Neutrophil (primary cell): ENCODE data around the gene CELA1.

Source experiments
- H3K27ac ChIP-seq: fragments of 200-600 bp; sonication (generic); 2 replicates; pipeline ENCODE4 v1.5.1; 2016; ENCODE audit warnings: mild to moderate bottlenecking, moderate library complexity
- H3K27me3 ChIP-seq: fragments of 200-600 bp; sonication (generic); 2 replicates; pipeline ENCODE4 v1.6.0; 2016; ENCODE audit warnings: mild to moderate bottlenecking
- H3K36me3 ChIP-seq: fragments of 200-600 bp; sonication (generic); 2 replicates; pipeline ENCODE4 v1.5.1; 2017
- H3K4me1 ChIP-seq, 2 experiments: fragments of 200-600 bp in 1 of 2; sonication (generic) in 1 of 2; 1 replicate in 1 of 2; 2 replicates in 1 of 2; pipeline versions ENCODE4 v1.5.1 to v1.6.1; 2013 to 2016; ENCODE audit warnings: low read depth in 1 of 2, low read length in 1 of 2, mild to moderate bottlenecking in 1 of 2, moderate library complexity in 1 of 2; ENCODE audit not compliant: control insufficient read depth in 1 of 2, insufficient read depth in 1 of 2
- H3K4me3 ChIP-seq, 2 experiments: fragments of 200-600 bp in 1 of 2; sonication (generic) in 1 of 2; 1 replicate in 1 of 2; 2 replicates in 1 of 2; pipeline ENCODE4 v1.5.1; 2013 to 2016; ENCODE audit warnings: low read depth in 1 of 2, low read length in 1 of 2, mild to moderate bottlenecking in 1 of 2, moderate library complexity in 1 of 2
- H3K9me3 ChIP-seq: fragments of 200-600 bp; sonication (generic); 2 replicates; pipeline ENCODE4 v1.5.1; 2016
- CTCF ChIP-seq: fragments of 200-600 bp; sonication (generic); IDR thresholded peaks from 2 replicates; pipeline ENCODE4 v1.5.1; 2016; ENCODE audit warnings: antibody characterized with exemption

CELA1 gene

GRCh38 chr12:51388069-51388799 is 41.8 kb upstream of the CELA1 start:
- Histone ChIP-seq H3K27ac (no peak overlapping the region), H3K36me3 (no peaks in the 10 kb centered on the region), H3K9me3 (no peaks in the 10 kb centered on the region), H3K4me1 (peaks cover 12 to 15% of the 10 kb centered on the region in 2 experiments), H3K27me3 (peaks cover 31% of the 10 kb centered on the region), H3K4me3 (no peak overlapping the region)
- TF ChIP-seq CTCF, result no peak

GRCh38 chr12:51386351-51386750 is 39.9 kb upstream of the CELA1 start:
- peaks cover 6 to 7% of the 10 kb centered on the region in 2 experiments for H3K4me1 ChIP-seq

GRCh38 chr12:51383269-51383905 is 36.9 kb upstream of the CELA1 start:
- H3K4me3 ChIP-seq, result no peak overlapping the region
- TF ChIP-seq CTCF, result no peak
- H3K27me3 ChIP-seq, result no peaks in the 10 kb centered on the region
- H3K9me3 ChIP-seq, result no peaks in the 10 kb centered on the region
- H3K4me1 ChIP-seq, result no peaks in the 10 kb centered on the region
- no peak overlapping the region for H3K27ac ChIP-seq
- H3K36me3 ChIP-seq, result no peaks in the 10 kb centered on the region

More at GRCh38 chr12:51386351-51386750, 39.9 kb upstream of the CELA1 start:
- H3K27ac ChIP-seq, result no peak overlapping the region
- H3K4me3 ChIP-seq, result no peak overlapping the region
- TF ChIP-seq CTCF, result no peak
- peaks cover 12% of the 10 kb centered on the region for H3K27me3 ChIP-seq
- no peaks in the 10 kb centered on the region for H3K9me3 ChIP-seq
- H3K36me3 ChIP-seq, result no peaks in the 10 kb centered on the region

GRCh38 chr12:51382173-51382572 is 35.7 kb upstream of the CELA1 start:
- Histone ChIP-seq H3K27ac (no peak overlapping the region), H3K4me1 (no peaks in the 10 kb centered on the region), H3K4me3 (no peak overlapping the region), H3K9me3 (no peaks in the 10 kb centered on the region), H3K27me3 (no peaks in the 10 kb centered on the region), H3K36me3 (no peaks in the 10 kb centered on the region)
- TF ChIP-seq CTCF, result no peak

GRCh38 chr12:51381226-51382079 is 35.0 kb upstream of the CELA1 start:
- Histone ChIP-seq H3K4me3 (no peak overlapping the region), H3K4me1 (no peaks in the 10 kb centered on the region), H3K9me3 (no peaks in the 10 kb centered on the region), H3K27me3 (no peaks in the 10 kb centered on the region), H3K27ac (no peak overlapping the region), H3K36me3 (no peaks in the 10 kb centered on the region)
- TF ChIP-seq CTCF, result no peak
